ENCODE measurements around the gene GATAD2B. TPM values are rescaled to one million over a fixed set of nuclear protein-coding genes. Genes with fewer than 3 reads are reported as not detected.

The GATAD2B gene
- total RNA-seq, 1 donor, result 11.6 TPM

- no peaks in the 10 kb centered on the region for H3K4me1 ChIP-seq (ENCODE audit: insufficient read depth, low read length)
- no peak for TF ChIP-seq CTCF (IDR thresholded peaks at IDR 0.05; ENCODE audit: extremely low read depth, low read depth, low read length)
- H3K27ac ChIP-seq (ENCODE audit: low read depth, low read length), result no peak overlapping the region
- no peak overlapping the region for H3K4me2 ChIP-seq (ENCODE audit: insufficient read depth, low read length)
- H4K20me1 ChIP-seq (ENCODE audit: insufficient read depth, low read length), result peaks cover 4% of the 10 kb centered on the region
- DNase-seq (ENCODE audit: insufficient read length, low spot score, missing footprints), result no peak
- no peaks in the 10 kb centered on the region for H3K36me3 ChIP-seq (ENCODE audit: insufficient read depth, low read length)
- H2AFZ ChIP-seq (ENCODE audit: low read length), result no peak overlapping the region
- no peaks in the 10 kb centered on the region for H3K9me3 ChIP-seq (ENCODE audit: low read depth, low read length)
- H3K4me3 ChIP-seq (ENCODE audit: insufficient read depth, low read length), result no peak overlapping the region
- no peaks in the 10 kb centered on the region for H3K79me2 ChIP-seq (ENCODE audit: insufficient read depth, low read length)
- H3K27me3 ChIP-seq (ENCODE audit: insufficient read depth, low read length), result no peaks in the 10 kb centered on the region
These were observed 123.0 kb downstream of the GATAD2B start for GRCh38 chr1:153799566-153800465.

- no peak overlapping the region for H3K4me2 ChIP-seq (ENCODE audit: insufficient read depth, low read length)
- no peak for DNase-seq (ENCODE audit: insufficient read length, low spot score, missing footprints)
- H3K4me1 ChIP-seq (ENCODE audit: insufficient read depth, low read length), result no peaks in the 10 kb centered on the region
- no peaks in the 10 kb centered on the region for H3K27me3 ChIP-seq (ENCODE audit: insufficient read depth, low read length)
- TF ChIP-seq CTCF (IDR thresholded peaks at IDR 0.05; ENCODE audit: extremely low read depth, low read depth, low read length), result no peak
- H3K4me3 ChIP-seq (ENCODE audit: insufficient read depth, low read length), result no peak overlapping the region
- no peaks in the 10 kb centered on the region for H3K9me3 ChIP-seq (ENCODE audit: low read depth, low read length)
- H3K27ac ChIP-seq (ENCODE audit: low read depth, low read length), result no peak overlapping the region
- no peaks in the 10 kb centered on the region for H3K79me2 ChIP-seq (ENCODE audit: insufficient read depth, low read length)
- H3K36me3 ChIP-seq (ENCODE audit: insufficient read depth, low read length), result no peaks in the 10 kb centered on the region
- H2AFZ ChIP-seq (ENCODE audit: low read length), result no peak overlapping the region
- peaks cover 4% of the 10 kb centered on the region for H4K20me1 ChIP-seq (ENCODE audit: insufficient read depth, low read length)
These were observed 123.8 kb downstream of the GATAD2B start for GRCh38 chr1:153799016-153799415.

GRCh38 chr1:153798468-153798780 is 124.3 kb downstream of the GATAD2B start:
- H3K4me3 ChIP-seq (ENCODE audit: insufficient read depth, low read length), result no peak overlapping the region
- no peaks in the 10 kb centered on the region for H3K9me3 ChIP-seq (ENCODE audit: low read depth, low read length)
- no peak overlapping the region for H2AFZ ChIP-seq (ENCODE audit: low read length)
- H4K20me1 ChIP-seq (ENCODE audit: insufficient read depth, low read length), result peaks cover 4% of the 10 kb centered on the region
- H3K27me3 ChIP-seq (ENCODE audit: insufficient read depth, low read length), result no peaks in the 10 kb centered on the region
- H3K4me1 ChIP-seq (ENCODE audit: insufficient read depth, low read length), result no peaks in the 10 kb centered on the region
- TF ChIP-seq CTCF (IDR thresholded peaks at IDR 0.05; ENCODE audit: extremely low read depth, low read depth, low read length), result no peak
- no peaks in the 10 kb centered on the region for H3K79me2 ChIP-seq (ENCODE audit: insufficient read depth, low read length)
- no peak overlapping the region for H3K4me2 ChIP-seq (ENCODE audit: insufficient read depth, low read length)
- no peak overlapping the region for H3K27ac ChIP-seq (ENCODE audit: low read depth, low read length)
- DNase-seq (ENCODE audit: insufficient read length, low spot score, missing footprints), result no peak
- H3K36me3 ChIP-seq (ENCODE audit: insufficient read depth, low read length), result no peaks in the 10 kb centered on the region

GRCh38 chr1:153796786-153797659 is 125.7 kb downstream of the GATAD2B start:
- H2AFZ ChIP-seq (ENCODE audit: low read length), result no peak overlapping the region
- no peak overlapping the region for H3K27ac ChIP-seq (ENCODE audit: low read depth, low read length)
- H3K4me1 ChIP-seq (ENCODE audit: insufficient read depth, low read length), result peaks cover under 1% of the 10 kb centered on the region
- no peaks in the 10 kb centered on the region for H3K27me3 ChIP-seq (ENCODE audit: insufficient read depth, low read length)
- H3K4me2 ChIP-seq (ENCODE audit: insufficient read depth, low read length), result no peak overlapping the region
- no peak overlapping the region for H3K4me3 ChIP-seq (ENCODE audit: insufficient read depth, low read length)
- peaks cover 4% of the 10 kb centered on the region for H4K20me1 ChIP-seq (ENCODE audit: insufficient read depth, low read length)
- DNase-seq (ENCODE audit: insufficient read length, low spot score, missing footprints), result peak; percentile 96
- no peaks in the 10 kb centered on the region for H3K9me3 ChIP-seq (ENCODE audit: low read depth, low read length)
- TF ChIP-seq CTCF (IDR thresholded peaks at IDR 0.05; ENCODE audit: extremely low read depth, low read depth, low read length), result peak; percentile 80
- no peaks in the 10 kb centered on the region for H3K79me2 ChIP-seq (ENCODE audit: insufficient read depth, low read length)
- H3K36me3 ChIP-seq (ENCODE audit: insufficient read depth, low read length), result no peaks in the 10 kb centered on the region
